HG02610 (cell line): ENCODE measurements around the gene FXYD4.
"Not testable (repeated sequence)": the region's sequence is repeated elsewhere in the genome, so short reads cannot be mapped to it uniquely, and the experiment has no call there.

Experiments
- ATAC-seq: cut with Tn5 transposase; IDR thresholded peaks from one replicate; pipeline ENCODE4 v1.9.1; 2021; ENCODE audit warnings: mild to moderate bottlenecking, moderate library complexity; ENCODE audit not compliant: unreplicated experiment

The FXYD4 gene

DNA sequence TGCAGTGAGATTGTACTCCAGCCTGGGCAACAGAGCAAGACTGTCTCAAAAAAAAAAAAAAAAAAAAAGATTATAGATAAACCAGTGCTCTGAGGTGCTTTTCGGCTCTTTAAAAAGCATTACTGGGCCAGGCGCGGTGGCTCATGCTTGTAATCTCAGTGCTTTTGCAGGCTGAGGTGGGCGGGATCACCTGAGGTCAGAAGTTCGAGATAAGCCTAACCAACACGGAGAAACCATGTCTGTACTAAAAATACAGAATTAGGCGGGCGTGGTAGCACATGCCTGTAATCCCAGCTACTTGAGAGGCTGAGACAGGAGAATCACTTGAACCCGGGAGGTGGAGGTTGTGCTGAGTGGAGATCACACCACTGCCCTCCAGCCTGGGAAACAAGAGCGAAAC is 44.1 kb downstream of the FXYD4 start:
- ATAC-seq, result no peak

DNA sequence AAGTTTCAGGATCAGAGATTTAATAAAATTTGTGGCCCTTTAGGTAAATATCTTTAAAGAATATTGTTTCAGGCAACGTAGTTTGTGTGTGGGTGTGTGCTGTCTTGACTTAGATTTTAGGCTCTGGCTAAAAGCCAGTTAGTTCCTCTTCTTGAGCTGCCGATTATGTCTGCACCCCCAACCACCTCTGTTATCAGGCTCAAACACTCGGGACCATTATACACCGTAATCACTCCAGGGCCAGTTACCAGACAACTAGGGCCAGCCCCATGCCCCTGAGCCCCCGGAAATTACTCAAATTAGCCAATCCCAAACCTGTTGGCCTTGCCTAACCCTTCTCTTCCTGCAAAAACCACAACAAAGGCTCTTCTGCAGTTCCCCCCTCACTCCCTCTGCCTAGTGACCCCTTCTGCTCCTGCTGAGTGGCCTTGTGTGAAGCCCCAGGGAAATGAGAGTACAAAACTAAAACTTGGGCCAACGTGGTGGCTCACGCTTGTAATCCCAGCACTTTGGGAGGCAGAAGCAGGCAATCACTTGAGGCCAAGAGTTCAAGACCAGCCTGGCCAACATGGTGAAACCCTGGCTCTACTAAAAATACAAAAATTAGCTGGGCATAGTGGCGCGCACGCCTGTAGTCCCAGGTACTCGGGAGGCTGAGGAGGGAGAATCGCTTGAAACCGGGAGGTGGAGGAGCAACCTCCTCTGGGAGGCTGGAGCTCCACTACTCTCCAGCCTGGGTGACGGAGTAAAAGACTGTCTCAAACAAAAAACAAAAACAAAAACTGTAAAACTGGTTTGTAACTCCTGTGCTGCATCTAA is 46.7 kb downstream of the FXYD4 start:
- ATAC-seq, result peak; percentile 37

DNA sequence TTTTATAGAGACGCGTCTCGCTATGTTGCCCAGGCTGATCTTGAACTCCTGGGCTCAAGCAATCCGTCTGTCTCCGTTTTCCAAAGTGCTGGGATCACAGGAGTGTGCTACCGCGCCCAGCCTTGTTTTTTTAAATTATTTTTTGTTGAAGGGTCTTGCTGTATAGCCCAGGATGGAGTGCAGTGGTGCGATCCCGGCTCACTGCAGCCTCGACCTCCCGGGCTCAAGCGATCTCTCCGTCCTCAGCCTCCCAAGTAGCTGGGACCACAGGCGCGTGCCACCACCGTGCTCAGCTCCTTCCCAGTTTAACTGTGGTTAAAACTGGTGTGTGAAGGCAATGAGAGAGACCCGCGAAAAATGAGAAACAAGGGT is 48.5 kb downstream of the FXYD4 start:
- ATAC-seq, result no peak

DNA sequence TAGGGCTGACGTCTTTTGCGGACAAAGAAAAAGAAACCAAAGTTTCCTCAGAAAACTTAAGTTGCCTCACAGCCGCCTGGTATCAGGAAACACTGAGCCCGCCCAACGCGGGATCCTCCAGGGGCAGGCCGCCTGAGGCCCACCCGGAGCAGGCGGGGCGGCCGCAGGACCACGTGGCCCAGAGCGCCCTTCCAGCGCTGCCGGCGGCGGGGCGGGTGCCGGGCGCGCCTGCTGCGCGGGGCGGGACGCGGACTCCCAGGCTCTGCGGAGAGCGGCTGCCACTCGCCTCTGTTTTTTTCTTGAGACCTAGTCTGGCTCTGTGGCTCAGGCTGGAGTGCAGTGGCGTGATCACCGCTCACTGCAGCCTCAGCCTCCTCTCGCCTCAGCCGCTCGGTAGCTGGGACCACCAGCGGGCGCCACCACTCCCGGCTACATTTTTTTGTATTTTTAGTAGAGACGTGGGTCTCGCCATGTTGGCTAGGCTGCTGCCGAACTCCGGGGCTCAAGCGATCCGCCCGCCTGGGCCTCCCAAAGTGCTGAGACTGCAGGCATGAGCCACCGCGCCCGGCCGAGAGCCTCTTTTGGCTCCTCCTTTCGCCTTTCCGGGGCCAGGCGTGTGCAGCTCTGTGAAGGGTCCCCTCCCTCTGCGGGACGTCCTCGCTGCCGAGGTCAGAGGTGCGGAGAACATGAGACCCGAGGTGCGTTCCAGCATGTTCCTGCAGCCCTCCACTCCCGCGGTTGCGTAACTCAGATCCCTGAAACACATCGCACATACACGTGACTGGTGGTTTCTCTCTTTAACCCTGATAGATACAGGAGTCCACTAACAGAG is 49.1 kb downstream of the FXYD4 start:
- ATAC-seq, result peak; percentile 79

- ATAC-seq, result no peak
These were observed 49.7 kb downstream of the FXYD4 start for GRCh38 chr10:43421201-43421507.

GRCh38 chr10:43421519-43421918 is 50.1 kb downstream of the FXYD4 start:
- no peak for ATAC-seq

DNA sequence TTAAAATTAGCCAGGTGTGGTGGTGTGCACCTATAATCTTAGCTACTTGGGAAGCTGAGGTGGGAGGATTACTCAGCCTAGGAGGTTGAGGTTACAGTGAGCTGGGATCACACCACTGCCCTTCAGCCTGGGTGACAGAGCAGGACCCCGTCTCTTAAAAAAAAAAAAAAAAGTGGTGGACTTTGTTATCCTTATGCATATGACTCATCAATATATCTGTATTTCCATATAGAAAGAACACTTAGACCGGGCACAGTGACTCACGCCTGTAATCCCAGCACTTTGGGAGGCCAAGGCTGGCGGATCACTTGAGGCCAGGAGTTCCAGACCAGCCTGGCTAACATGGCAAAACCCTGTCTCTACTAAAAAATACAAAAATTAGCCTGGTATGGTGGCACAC is 50.5 kb downstream of the FXYD4 start:
- not testable (repeated sequence) for ATAC-seq

- no peak for ATAC-seq
These were observed 53.0 kb downstream of the FXYD4 start for GRCh38 chr10:43424416-43424815.
